H54 (cell line): ENCODE data around the gene PYY.
"Not testable (repeated sequence)": the region's sequence is repeated elsewhere in the genome, so short reads cannot be mapped to it uniquely, and the experiment has no call there.

Experiments used
- DNase-seq: peaks from one replicate; pipeline ENCODE4 v3.0.0; 2011; ENCODE audit warnings: low spot score, mixed read lengths; ENCODE audit not compliant: insufficient read length
- FAIRE-seq: peaks from 3 replicates; lab custom pipeline; 2011; peaks lifted over from hg19 to GRCh38; lab: Jason Lieb, UNC
- POLR2A ChIP-seq: IDR thresholded peaks from 2 replicates; pipeline ENCODE4 v1.6.1; 2011; ENCODE audit warnings: low read depth, mild to moderate bottlenecking, low read length

Gene PYY

GRCh38 chr17:43970366-43970765, 16.6 kb upstream of the PYY start:
- TF ChIP-seq POLR2A = no peak
- DNase-seq (no peak), FAIRE-seq (no peak)

DNA sequence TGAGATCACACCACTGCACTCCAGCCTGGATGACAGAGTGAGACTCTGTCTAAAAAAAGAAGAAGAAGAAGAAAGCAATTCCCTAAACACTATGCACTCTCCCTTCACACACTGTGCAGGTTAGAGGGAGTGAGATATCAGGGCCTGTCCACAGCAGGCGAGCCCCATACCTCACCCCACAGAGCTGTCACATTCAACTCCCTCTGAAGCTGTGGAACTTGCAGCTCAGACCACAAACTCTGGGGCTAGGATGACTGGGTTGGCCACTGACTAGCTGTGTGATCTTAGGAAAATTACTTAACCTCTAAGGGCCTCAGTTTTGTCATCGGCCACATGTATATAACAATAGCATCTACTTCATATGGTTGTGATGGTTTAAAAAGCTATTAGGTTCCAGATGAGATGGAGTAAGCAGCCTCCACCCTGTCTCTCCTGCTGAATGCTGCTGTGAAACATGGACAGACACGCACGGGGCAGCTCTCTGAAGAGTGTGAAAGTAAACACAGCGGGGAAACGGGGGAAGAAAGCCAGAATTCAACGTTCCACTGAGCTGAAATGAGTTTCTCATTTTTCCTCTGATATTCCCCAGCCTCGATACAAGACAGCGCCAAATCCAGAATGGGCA, 13.6 kb upstream of the PYY start:
- no peak for TF ChIP-seq POLR2A
- DNase-seq (no peak), FAIRE-seq (no peak)

GRCh38 chr17:43966276-43966675, 12.5 kb upstream of the PYY start:
- TF ChIP-seq POLR2A = no peak
- no peak for DNase-seq
- no peak for FAIRE-seq

DNA sequence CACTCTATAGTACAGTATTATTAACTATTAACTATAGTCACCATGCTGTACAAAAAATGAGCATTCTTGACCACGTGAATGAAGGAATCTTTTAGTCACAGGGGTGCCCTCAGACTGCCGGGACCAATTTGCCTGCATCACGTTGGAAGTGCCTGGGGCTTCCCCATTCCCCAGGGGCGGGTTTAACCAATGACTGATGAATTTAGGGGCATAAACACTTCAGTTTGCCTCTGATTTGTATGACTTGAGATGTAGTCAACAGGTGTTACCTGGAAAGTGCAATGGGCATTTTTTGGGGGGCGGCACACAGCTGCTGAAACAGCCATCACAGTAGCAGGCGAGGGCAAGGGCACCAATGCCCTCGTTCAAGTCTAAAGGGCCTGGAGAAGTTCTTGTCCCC, 8.7 kb upstream of the PYY start:
- FAIRE-seq (no peak), DNase-seq (no peak)
- no peak for TF ChIP-seq POLR2A

- no peak for FAIRE-seq
- TF ChIP-seq POLR2A = no peak
Measured at GRCh38 chr17:43961954-43962353, 8.2 kb upstream of the PYY start.

DNA sequence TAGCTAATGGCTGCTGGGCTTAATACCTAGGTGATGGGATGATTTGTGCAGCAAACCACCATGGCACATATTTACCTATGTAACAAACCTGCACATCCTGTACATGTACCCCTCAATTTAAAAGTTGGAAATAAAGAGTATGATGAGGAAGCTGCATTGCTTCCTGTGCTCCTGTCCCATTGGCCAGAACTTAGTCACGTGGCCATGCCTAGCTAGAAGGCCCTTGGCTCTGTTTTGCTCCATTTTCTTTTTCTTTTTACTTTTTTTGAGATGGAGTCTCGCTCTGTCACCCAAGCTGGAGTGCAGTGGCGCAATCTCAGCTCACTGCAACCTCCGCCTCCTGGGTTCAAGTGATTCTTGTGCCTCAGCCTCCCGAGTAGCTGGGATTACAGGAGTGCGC, 7.6 kb upstream of the PYY start:
- not testable (repeated sequence) for DNase-seq, FAIRE-seq

More at GRCh38 chr17:43961954-43962353, 8.2 kb upstream of the PYY start:
- DNase-seq = no peak

GRCh38 chr17:43958748-43959352, 5.1 kb upstream of the PYY start:
- FAIRE-seq = no peak
- TF ChIP-seq POLR2A = no peak
- peak; percentile 60 for DNase-seq

GRCh38 chr17:43956222-43956621, 2.5 kb upstream of the PYY start:
- no peak for DNase-seq
- TF ChIP-seq POLR2A = no peak
- FAIRE-seq = no peak

- DNase-seq = no peak
- no peak for TF ChIP-seq POLR2A
- FAIRE-seq = no peak
Measured at GRCh38 chr17:43952724-43953666, 745 bp downstream of the PYY start.

GRCh38 chr17:43952351-43952723, 1.4 kb downstream of the PYY start:
- DNase-seq (no peak), FAIRE-seq (no peak)
- TF ChIP-seq POLR2A = no peak

DNA sequence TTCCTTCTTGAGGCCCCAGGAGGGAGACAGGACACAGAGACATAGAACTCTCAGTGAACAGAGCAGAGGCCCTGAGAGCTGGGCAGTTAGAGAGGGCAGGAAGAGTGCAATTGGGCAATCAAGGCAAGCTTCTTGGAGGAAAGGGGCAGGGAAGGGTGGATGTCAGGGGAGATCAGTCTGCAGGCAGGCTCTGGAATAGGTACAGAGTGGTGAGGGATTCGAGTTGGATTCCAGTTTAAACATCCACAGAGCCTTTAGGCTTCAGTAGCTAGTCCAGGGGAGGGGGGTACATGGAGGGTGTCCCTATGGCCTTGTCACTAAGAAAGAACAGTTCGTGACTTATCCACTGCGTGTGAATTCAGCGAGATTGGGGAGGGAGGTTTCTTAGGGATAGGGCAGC, 2.0 kb downstream of the PYY start:
- DNase-seq (no peak), FAIRE-seq (no peak)
- TF ChIP-seq POLR2A = no peak

DNA sequence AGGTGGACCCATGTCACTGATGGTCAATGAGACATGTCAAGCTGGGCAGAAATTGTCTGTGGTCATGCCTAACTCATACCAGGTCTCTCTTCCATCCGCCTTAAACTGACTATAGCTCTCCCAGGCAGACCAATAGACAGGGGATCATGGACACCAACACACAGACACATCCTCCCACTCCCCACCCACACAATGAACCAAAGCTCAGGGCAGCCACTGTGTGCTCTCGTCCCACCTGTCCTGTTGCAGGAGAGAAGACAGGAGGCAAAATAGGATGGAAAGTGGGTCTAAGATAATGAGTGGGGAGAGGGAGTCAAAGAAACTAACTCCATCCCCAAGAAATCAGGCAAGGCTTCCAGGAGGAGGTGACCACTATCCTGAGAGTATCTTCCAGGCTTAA, 3.2 kb downstream of the PYY start:
- FAIRE-seq = no peak
- no peak for DNase-seq
- TF ChIP-seq POLR2A = no peak

DNA sequence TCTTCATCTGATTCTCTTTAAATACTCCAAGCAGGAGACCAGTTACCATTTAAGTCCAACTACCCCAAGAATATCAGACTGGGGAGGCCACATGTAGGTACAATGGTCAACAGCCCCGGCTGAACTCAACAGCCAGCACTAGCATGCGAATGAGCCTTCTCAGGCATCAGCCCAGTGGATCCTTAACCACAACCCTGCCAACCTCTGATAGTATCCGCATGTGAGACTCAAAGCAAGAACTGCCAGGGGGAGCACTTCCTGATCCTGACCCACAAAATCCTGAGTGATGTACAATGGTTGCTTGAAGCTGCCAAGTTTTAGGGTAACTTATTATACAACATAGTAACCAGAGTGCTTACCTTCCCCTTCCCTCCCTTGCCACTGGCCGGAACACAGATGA, 4.0 kb downstream of the PYY start:
- FAIRE-seq = no peak
- DNase-seq = no peak

GRCh38 chr17:43946781-43947180, 7.0 kb downstream of the PYY start:
- no peak for TF ChIP-seq POLR2A
- DNase-seq (no peak), FAIRE-seq (no peak)

More for the DNA sequence above, 4.0 kb downstream of the PYY start:
- no peak for TF ChIP-seq POLR2A
